Measurements from ENCODE around the gene NEO1.

The NEO1 gene

GRCh38 chr15:73318463-73319351 is 266.4 kb downstream of the NEO1 start:
- no peak for DNase-seq (ENCODE audit: low read depth, low spot score)
- H3K36me3 ChIP-seq (ENCODE audit: control insufficient read depth, insufficient read depth, low read length), result peaks cover 5% of the 10 kb centered on the region
- no peaks in the 10 kb centered on the region for H3K9me3 ChIP-seq (ENCODE audit: control insufficient read depth, insufficient read depth, low read length)
- no peaks in the 10 kb centered on the region; the same call in 1 of the 2 replicates for H3K4me1 ChIP-seq (ENCODE audit: control insufficient read depth, insufficient read depth, low read length)
- no peak overlapping the region for H3K27ac ChIP-seq (ENCODE audit: low read length)
- WGBS (ENCODE audit: insufficient coverage, insufficient read length), result no CpG with 5 or more reads among the region's 42 CpGs
- no peak overlapping the region for H3K4me3 ChIP-seq (ENCODE audit: low read length)
- no peaks in the 10 kb centered on the region for H3K27me3 ChIP-seq (ENCODE audit: control insufficient read depth, insufficient read depth, low read length)

DNA sequence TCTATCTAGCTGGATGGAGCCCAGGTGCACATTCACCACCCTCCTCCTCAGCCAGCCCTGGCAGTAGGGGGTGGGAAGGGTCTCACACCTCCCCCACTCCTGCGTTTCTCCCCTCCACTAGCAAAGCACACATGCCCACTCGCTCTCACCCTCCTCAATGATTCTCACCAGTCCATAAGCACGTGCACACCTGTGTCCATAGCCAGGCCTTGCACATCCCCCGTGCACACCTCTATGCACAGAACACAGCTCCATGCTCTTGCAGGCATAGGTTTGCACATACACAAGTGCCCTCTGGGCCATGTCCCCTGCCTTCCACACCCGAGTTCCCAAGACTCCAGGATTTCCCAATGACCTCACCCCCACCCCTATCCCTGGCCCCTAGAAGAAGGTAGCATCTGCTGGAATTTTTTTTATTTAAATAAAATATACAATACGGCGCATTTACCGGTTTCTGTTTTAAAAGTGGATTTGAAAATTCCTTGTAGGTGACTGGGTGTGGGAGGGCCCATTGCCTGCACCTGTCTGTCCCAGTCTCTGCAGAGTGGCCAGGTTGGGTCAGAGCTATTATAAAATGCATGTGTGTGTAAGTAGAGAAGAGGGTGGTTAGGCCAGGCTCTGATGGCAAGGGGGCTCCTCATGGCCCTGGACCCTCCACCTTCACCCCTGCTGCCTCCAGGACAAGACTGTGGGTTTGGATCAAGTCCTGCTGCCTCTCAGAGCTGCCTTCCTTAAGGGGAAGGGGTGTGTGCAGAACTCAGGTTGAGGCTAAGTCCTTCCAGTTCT is 267.4 kb downstream of the NEO1 start:
- no CpG with 5 or more reads among the region's 8 CpGs for WGBS (ENCODE audit: insufficient coverage, insufficient read length)
- Histone ChIP-seq H3K4me3 (ENCODE audit: low read length) (no peak overlapping the region), H3K36me3 (ENCODE audit: control insufficient read depth, insufficient read depth, low read length) (peaks cover 6% of the 10 kb centered on the region), H3K9me3 (ENCODE audit: control insufficient read depth, insufficient read depth, low read length) (no peaks in the 10 kb centered on the region), H3K27me3 (ENCODE audit: control insufficient read depth, insufficient read depth, low read length) (no peaks in the 10 kb centered on the region), H3K4me1 (ENCODE audit: control insufficient read depth, insufficient read depth, low read length) (no peaks in the 10 kb centered on the region; the same call in 1 of the 2 replicates), H3K27ac (ENCODE audit: low read length) (no peak overlapping the region)
- no peak for DNase-seq (ENCODE audit: low read depth, low spot score)

DNA sequence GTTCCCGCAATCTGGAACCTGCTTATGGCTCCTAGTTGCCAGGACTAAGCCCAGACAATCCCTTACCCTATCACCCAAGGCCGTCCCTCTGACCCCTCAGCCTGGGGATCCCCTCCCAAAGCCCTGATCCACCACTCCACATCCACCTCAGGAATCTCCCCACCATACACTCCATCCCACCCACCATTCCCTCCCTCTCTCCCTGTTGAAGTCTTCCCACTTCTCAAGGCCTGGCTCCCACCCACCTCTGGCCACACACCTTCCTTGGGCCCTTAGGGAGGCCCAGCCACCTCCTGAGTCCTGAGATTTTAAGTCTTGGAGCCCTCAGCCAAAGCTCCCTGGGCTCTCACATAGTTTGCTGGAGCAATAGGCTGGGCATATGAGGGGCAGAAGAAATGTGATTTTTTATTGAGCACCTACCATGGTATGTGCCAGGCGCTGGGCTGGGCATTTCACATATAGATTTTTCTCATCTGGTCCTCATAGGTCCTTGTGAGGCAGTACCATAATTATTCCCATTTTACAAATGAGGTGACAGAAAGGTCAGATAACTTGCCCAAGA is 268.4 kb downstream of the NEO1 start:
- Histone ChIP-seq H3K36me3 (ENCODE audit: control insufficient read depth, insufficient read depth, low read length) (peaks cover 6% of the 10 kb centered on the region), H3K4me1 (ENCODE audit: control insufficient read depth, insufficient read depth, low read length) (no peaks in the 10 kb centered on the region; the same call in 1 of the 2 replicates), H3K27me3 (ENCODE audit: control insufficient read depth, insufficient read depth, low read length) (no peaks in the 10 kb centered on the region), H3K27ac (ENCODE audit: low read length) (no peak overlapping the region), H3K4me3 (ENCODE audit: low read length) (no peak overlapping the region), H3K9me3 (ENCODE audit: control insufficient read depth, insufficient read depth, low read length) (no peaks in the 10 kb centered on the region)
- no peak for DNase-seq (ENCODE audit: low read depth, low spot score)
- no CpG with 5 or more reads among the region's 3 CpGs for WGBS (ENCODE audit: insufficient coverage, insufficient read length)

DNA sequence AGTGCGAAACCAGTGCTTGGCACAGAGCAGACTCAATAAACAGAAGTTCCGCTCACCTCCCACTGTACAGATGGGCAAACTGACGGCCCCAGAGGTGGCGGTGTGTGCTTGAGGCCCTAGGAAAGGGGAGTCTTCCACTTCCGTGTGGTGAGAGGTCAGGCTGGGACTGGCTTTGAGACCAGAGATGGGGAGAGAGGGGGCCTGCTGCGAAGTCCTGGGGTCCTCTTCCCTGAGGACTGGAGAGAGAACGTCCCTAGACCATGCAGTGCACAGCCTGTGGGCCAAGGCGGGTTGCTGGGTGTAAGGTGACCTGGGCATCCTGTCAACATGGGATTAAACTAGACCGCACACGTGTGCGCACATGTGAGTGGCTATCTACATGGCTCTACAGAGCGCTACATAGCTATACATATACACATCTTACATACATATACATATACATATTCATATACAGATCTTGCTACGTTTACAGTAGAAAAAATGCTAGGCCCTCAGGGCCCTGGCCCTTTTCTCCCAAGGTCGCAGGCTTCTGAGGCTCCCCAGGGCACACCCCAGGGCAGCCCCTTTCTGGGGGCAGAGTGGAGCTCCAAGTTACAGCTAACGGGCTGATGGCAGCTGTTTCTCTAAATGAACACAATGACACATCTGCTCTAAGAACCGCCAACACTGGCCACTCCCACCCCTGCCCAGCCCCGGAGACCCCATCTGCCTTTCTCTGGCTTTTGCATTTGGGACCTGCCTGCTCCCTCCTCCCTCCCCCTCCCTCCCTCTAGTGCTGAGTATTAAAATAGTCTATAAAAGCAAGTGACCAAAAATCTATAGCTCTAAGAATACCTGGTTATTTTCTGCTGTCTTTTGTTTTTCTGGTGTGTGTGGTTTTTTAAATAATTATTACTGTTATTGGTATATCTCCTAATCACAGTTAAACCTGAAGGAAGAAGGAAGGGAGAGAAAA is 269.5 kb downstream of the NEO1 start:
- no peak overlapping the region for H3K27ac ChIP-seq (ENCODE audit: low read length)
- H3K9me3 ChIP-seq (ENCODE audit: control insufficient read depth, insufficient read depth, low read length), result no peaks in the 10 kb centered on the region
- WGBS (ENCODE audit: insufficient coverage, insufficient read length), result no CpG with 5 or more reads among the region's 17 CpGs
- DNase-seq (ENCODE audit: low read depth, low spot score), result no peak
- H3K36me3 ChIP-seq (ENCODE audit: control insufficient read depth, insufficient read depth, low read length), result peaks cover 6% of the 10 kb centered on the region
- no peak overlapping the region for H3K4me3 ChIP-seq (ENCODE audit: low read length)
- H3K4me1 ChIP-seq (ENCODE audit: control insufficient read depth, insufficient read depth, low read length), result no peaks in the 10 kb centered on the region; the same call in 1 of the 2 replicates
- H3K27me3 ChIP-seq (ENCODE audit: control insufficient read depth, insufficient read depth, low read length), result no peaks in the 10 kb centered on the region

DNA sequence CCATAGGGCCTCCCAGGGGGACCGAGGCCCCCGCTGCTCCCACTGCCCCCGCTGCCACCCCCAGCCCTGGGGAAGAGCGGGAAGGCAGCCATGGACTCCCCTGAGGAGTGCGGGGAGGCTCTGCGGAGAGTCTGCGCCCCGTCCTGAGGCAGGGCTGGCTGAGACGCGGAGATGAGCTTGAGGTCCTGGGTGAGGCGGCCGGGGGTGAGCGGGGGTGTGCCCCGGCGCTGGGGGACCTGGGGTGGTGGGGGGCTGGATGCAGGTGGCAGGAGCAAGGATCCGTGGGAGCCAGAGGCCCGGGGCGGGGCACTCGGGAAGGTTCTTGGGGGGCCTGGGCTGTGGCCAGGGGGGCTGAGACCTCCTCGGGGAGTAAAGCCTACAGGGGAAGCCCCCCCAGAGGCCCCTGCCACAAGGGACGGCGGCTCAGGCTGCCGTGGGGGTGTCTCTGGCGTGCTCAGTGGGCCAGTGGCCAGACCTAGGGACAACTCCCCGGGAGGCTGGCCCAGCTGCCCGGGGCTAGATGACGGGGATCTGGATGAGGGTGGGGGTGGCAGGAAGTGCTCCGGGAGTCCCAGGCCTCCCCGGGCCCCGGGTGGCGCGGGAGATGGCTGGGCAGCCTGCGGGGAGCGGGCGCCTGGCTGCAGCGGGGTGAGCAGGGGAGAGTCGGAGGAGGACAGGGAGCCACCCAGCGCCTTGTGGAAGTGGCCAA is 270.6 kb downstream of the NEO1 start:
- no peaks in the 10 kb centered on the region for H3K9me3 ChIP-seq (ENCODE audit: control insufficient read depth, insufficient read depth, low read length)
- H3K27me3 ChIP-seq (ENCODE audit: control insufficient read depth, insufficient read depth, low read length), result no peaks in the 10 kb centered on the region
- no peaks in the 10 kb centered on the region; the same call in 1 of the 2 replicates for H3K4me1 ChIP-seq (ENCODE audit: control insufficient read depth, insufficient read depth, low read length)
- H3K27ac ChIP-seq (ENCODE audit: low read length), result no peak overlapping the region
- DNase-seq (ENCODE audit: low read depth, low spot score), result no peak
- no CpG with 5 or more reads among the region's 38 CpGs for WGBS (ENCODE audit: insufficient coverage, insufficient read length)
- peaks cover 6% of the 10 kb centered on the region for H3K36me3 ChIP-seq (ENCODE audit: control insufficient read depth, insufficient read depth, low read length)
- no peak overlapping the region for H3K4me3 ChIP-seq (ENCODE audit: low read length)

- DNase-seq (ENCODE audit: low read depth, low spot score), result no peak
- WGBS (ENCODE audit: insufficient coverage, insufficient read length), result no CpG with 5 or more reads among the region's 30 CpGs
- Histone ChIP-seq H3K9me3 (ENCODE audit: control insufficient read depth, insufficient read depth, low read length) (no peaks in the 10 kb centered on the region), H3K4me1 (ENCODE audit: control insufficient read depth, insufficient read depth, low read length) (no peaks in the 10 kb centered on the region; the same call in 1 of the 2 replicates), H3K4me3 (ENCODE audit: low read length) (no peak overlapping the region), H3K36me3 (ENCODE audit: control insufficient read depth, insufficient read depth, low read length) (peaks cover 6% of the 10 kb centered on the region), H3K27ac (ENCODE audit: low read length) (no peak overlapping the region), H3K27me3 (ENCODE audit: control insufficient read depth, insufficient read depth, low read length) (no peaks in the 10 kb centered on the region)
These were observed 271.2 kb downstream of the NEO1 start for GRCh38 chr15:73323374-73323955.

GRCh38 chr15:73323956-73324355 is 271.7 kb downstream of the NEO1 start:
- Histone ChIP-seq H3K4me3 (ENCODE audit: low read length) (no peak overlapping the region), H3K4me1 (ENCODE audit: control insufficient read depth, insufficient read depth, low read length) (no peaks in the 10 kb centered on the region; the same call in 1 of the 2 replicates), H3K9me3 (ENCODE audit: control insufficient read depth, insufficient read depth, low read length) (no peaks in the 10 kb centered on the region), H3K36me3 (ENCODE audit: control insufficient read depth, insufficient read depth, low read length) (peaks cover 6% of the 10 kb centered on the region), H3K27ac (ENCODE audit: low read length) (no peak overlapping the region), H3K27me3 (ENCODE audit: control insufficient read depth, insufficient read depth, low read length) (no peaks in the 10 kb centered on the region)
- no CpG with 5 or more reads among the region's 16 CpGs for WGBS (ENCODE audit: insufficient coverage, insufficient read length)
- DNase-seq (ENCODE audit: low read depth, low spot score), result no peak

DNA sequence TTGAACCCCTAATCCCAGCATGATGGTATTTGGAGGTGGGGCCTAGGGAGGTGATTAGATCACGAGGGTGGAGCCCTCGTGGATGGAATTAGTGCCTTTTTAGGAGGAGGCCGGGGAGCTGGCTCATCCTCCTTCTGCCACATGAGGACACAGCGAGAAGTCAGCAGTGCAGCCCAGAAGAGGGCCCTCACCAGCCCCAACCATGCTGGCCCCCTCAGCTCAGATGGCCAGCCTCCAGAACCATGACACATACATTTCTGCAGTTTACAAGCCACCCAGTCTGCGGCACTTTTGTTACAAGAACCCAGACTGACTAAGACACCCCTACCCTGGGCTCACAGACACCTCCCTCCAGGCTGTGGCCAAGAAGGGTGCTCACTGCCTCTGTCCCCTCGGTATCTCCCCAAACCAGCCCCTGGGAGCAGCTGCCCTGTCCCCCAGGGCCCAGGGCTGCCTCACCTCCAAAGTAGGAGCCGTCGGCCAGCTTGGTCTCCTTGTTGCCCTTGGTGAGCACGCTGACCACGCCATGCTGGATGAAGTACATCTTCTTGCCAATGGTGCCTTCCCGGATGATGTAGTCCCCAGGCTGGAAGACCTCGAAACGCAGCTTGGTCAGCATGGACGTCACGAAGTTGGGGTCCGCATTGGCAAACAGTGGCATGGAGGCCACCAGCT is 272.4 kb downstream of the NEO1 start:
- Histone ChIP-seq H3K4me3 (ENCODE audit: low read length) (no peak overlapping the region), H3K27ac (ENCODE audit: low read length) (no peak overlapping the region), H3K4me1 (ENCODE audit: control insufficient read depth, insufficient read depth, low read length) (no peaks in the 10 kb centered on the region), H3K27me3 (ENCODE audit: control insufficient read depth, insufficient read depth, low read length) (no peaks in the 10 kb centered on the region), H3K36me3 (ENCODE audit: control insufficient read depth, insufficient read depth, low read length) (peaks cover 6% of the 10 kb centered on the region), H3K9me3 (ENCODE audit: control insufficient read depth, insufficient read depth, low read length) (no peaks in the 10 kb centered on the region)
- no peak for DNase-seq (ENCODE audit: low read depth, low spot score)
- no CpG with 5 or more reads among the region's 16 CpGs for WGBS (ENCODE audit: insufficient coverage, insufficient read length)

Measured in iPS DF 6.9 (cell line).